GM12875 (cell line): ENCODE results near the gene GBP2.

Experiments used
- H3K4me3 ChIP-seq: one replicate; pipeline ENCODE4 v1.5.1; 2011; ENCODE audit warnings: low read depth, low read length, control low read depth
- CTCF ChIP-seq: IDR thresholded peaks from 2 replicates; pipeline ENCODE4 v1.5.1; 2011; ENCODE audit warnings: low read depth, mild to moderate bottlenecking, control low read depth, inconsistent platforms, low read length, moderate library complexity, borderline replicate concordance; ENCODE audit not compliant: insufficient read depth

The GBP2 gene

GRCh38 chr1:89125913-89126580 is at the start of gene GBP2:
GBP2 (minus strand) TSS chr1:89126114; CDS start chr1:89121966, 4,148 bp downstream.
- no peak for TF ChIP-seq CTCF
- peak within 1 kb of the TSS; percentile 47 for H3K4me3 ChIP-seq

GRCh38 chr1:89174491-89174890 is 48.6 kb upstream of the GBP2 start:
- TF ChIP-seq CTCF = no peak
- H3K4me3 ChIP-seq = no peak overlapping the region

- no peak for TF ChIP-seq CTCF
- no peak overlapping the region for H3K4me3 ChIP-seq
Observed at GRCh38 chr1:89172468-89173143, 46.7 kb upstream of the GBP2 start.

GRCh38 chr1:89171067-89171438 is 45.1 kb upstream of the GBP2 start:
- no peak overlapping the region for H3K4me3 ChIP-seq
- no peak for TF ChIP-seq CTCF

- TF ChIP-seq CTCF = no peak
- H3K4me3 ChIP-seq = no peak overlapping the region
Observed at GRCh38 chr1:89170170-89171066, 44.5 kb upstream of the GBP2 start.

GRCh38 chr1:89169166-89169565 is 43.3 kb upstream of the GBP2 start:
- H3K4me3 ChIP-seq = no peak overlapping the region
- TF ChIP-seq CTCF = no peak
